GM19324 (cell line): Measurements from ENCODE around the gene HSPA14.
A peak's percentile ranks its signal among the peaks of the same experiment; 100 is the strongest.
"Not testable (repeated sequence)": the region's sequence is repeated elsewhere in the genome, so short reads cannot be mapped to it uniquely, and the experiment has no call there.

Source experiments
- ATAC-seq: cut with Tn5 transposase; IDR thresholded peaks from one replicate; pipeline ENCODE4 v1.9.1; 2021; ENCODE audit warnings: mild to moderate bottlenecking, moderate library complexity; ENCODE audit not compliant: unreplicated experiment, low FRiP score

Gene HSPA14

DNA sequence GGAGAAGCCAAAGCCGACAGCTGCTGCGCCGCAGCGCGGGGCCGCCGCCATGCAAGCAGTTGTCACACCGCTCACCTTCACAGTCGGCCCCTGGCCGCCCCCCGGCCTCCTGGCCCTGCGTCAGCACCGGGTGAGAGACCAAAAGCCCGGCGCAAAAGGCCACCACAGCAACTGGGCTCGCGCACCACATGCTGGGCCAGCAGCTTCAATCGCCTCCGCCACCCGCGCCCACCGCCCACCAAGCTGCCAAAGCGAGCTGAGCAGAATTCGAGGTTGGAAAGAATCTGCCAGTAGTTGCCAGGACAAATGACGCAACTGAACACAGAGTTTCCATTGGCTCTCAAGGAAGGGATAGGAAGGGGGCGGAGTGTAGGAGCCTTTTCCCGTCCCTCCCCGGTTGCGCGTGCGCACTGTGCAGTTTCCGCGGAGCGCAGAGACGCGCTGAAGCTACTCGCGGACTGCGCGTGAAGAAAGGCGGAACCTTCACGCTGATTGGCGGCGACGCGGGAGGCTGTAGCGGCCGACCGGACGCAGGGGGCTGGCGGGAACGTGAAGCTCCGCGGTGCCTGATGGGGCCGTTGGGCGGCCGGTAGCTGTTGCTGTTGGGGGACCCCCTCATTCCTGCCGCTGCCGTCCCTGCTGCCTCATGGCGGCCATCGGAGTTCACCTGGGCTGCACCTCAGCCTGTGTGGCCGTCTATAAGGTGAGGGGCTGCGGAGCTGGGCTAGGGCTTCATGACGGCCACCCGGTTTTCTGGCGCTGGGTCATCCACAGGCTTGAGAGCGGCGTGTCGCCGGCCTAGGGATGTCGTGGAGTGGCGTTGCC, at the start of gene HSPA14, which contains the start of the genes CDNF and MSANTD7:
TSS of gene HSPA14 (plus strand) at position 550 of the 825 bp plus-strand sequence. CDS start at position 647, 97 bp downstream.
TSS of gene CDNF (minus strand) at position 281 of the 825 bp plus-strand sequence. CDS start at position 190, 91 bp downstream.
TSS of gene MSANTD7 (plus strand) at position 550 of the 825 bp plus-strand sequence. CDS start 3,979 bp downstream, outside the sequence.
- ATAC-seq, result peak; percentile 98

GRCh38 chr10:14798636-14799035, 39.5 kb upstream of the HSPA14 start:
- ATAC-seq, result no peak

- ATAC-seq, result no peak
Measured at GRCh38 chr10:14800397-14800796, 37.7 kb upstream of the HSPA14 start.

GRCh38 chr10:14801723-14802122, 36.4 kb upstream of the HSPA14 start:
- no peak for ATAC-seq

DNA sequence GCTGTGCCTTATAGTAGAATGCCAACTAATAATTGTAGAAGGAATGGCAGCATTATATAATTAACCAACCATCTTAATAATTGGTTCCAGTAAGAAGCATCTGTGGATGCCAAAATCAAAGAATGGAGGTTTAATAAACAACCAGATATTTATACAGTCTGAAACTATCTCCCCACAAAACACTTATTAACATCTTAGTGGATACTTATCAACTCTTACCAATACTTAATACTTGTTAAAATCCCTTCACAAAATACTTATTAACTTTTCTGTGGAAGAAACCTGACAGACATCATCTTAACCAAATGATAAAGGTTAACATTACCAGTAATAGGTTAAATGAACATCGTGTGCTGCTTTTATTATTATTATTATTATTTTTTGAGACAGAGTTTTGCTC, 34.3 kb upstream of the HSPA14 start:
- no peak for ATAC-seq

DNA sequence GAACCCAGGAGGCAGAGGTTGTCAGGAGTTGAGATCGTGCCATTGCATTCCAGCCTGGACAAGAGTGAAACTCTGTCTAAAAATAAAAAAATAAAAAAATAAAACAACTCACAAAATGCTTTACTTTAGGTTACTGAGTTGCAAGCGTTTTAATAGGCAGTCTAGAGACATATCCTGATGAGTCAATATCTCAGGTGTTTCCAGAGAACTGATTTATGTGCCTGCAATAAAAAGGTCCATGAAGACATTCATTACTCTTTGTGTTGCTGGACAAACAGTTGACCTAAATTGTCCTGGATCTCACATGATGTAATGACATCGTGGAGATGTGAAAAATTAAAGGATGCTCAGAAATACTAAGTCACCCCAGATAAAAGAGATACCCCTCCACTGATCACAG, 31.8 kb upstream of the HSPA14 start:
- no peak for ATAC-seq

DNA sequence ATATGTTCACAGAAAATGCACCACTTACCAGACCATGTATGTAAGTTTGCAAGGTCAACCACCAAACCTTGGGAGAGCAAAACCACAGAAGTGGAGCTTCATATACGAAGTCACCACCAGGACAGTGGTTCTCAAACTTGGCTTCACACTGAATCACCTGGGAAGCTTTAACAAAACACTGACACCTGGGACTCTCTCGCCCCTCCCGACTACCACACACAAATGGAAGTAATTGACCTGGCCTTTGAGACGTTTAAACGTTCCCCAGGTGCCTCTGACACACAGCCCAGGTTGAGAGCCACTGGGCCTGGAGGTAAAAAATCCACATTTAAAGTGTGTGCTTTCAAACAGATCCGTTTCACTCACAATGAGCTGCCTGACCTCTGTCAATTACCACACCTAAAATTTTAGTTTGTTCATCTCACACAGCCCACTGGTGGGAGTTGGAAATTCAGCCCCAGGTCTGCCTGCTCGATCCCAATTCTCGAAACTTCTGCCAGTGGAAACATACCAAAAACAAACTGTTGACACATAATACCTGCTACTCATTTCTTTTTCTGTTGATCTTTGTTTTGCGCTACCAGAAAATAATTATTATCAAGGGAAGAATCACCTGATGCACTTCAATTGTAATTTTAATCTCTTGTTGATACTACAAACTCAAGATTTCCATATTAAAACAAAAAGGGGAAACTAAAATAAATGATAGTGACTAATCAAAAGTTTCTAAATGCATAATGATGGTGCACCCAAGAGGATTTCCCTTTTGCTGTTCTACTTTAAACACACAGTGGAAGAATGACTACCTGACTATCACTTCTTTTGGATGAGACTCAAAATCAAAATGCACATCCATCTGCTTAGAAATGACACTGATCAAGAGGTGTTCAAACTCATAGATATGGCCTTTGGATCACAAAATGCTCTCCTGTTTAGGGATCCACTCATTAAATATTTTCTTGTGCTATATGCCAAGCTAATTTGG, 26.8 kb upstream of the HSPA14 start:
- no peak for ATAC-seq

DNA sequence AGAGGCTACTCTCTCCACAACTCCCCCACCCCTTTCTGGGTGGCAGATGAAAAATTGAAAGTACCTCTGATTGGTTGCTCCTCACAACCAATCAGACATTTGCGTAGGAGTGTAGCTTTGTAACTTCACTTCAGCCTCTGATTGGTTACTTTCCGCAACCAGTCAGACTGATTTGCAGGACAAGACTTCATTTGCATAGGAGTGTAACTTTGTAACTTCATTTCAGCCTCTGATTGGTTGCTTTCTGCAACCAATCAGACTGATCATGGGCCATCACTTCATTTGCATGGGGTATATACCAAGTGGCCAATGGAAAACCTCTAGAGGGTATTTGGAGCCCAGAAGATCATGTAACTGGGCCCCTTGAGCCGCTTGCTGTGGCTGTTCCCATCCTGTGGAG, 25.8 kb upstream of the HSPA14 start:
- ATAC-seq, result no peak

GRCh38 chr10:14815681-14816080, 22.4 kb upstream of the HSPA14 start:
- ATAC-seq, result no peak

DNA sequence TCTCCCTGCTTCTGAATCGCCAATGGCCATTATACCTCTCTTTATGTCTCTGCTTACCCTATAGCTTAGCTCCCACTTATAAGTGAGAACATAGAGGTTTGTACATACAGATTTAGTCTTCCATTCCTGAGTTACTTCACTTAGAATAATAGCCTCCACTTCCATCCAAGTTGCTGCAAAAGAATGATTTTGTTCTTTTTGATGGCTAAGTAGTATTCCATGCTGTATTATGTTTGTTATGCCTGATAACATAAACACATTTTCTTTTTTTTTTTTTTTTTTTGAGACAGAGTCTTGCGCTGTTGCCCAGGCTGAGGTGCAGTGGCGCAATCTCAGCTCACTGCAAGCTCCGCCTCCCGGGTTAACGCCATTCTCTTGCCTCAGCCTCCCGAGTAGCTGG, 21.4 kb upstream of the HSPA14 start:
- not testable (repeated sequence) for ATAC-seq

DNA sequence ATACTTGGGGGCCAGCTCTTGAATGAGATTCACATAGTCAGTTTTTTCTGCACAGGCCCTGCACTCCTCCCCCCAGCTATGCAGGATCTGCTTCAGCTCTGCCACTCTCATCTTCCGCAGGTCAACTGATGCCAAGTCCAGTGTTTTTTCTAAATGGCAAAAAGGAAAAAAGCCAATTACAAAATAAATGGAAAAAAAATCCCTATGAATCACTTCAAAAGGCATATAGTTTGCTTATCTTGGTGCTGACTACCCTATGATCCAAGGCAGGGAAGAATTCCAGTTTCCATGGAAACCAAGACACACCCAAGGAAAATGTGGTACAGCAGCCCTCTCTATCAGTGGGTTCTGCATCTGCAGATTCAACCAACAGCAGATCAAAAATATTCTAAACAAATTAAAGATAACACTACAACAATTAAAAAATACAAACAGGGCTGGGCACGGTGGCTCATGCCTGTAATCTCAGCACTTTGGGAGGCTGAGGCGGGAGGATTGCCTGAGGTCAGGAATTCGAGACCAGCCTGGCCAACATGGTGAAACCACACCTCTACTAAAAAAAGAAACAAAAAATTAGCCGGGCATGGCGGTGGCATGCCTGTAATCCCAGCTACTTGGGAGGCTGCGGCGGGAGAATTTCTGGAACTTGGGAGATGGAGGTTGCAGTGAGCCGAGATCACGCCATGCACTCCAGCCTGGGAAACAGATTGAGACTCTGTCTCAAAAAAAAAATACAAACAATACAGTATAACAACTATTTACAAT, 17.9 kb upstream of the HSPA14 start:
- no peak for ATAC-seq

GRCh38 chr10:14820775-14821154, 17.3 kb upstream of the HSPA14 start:
- ATAC-seq, result no peak

DNA sequence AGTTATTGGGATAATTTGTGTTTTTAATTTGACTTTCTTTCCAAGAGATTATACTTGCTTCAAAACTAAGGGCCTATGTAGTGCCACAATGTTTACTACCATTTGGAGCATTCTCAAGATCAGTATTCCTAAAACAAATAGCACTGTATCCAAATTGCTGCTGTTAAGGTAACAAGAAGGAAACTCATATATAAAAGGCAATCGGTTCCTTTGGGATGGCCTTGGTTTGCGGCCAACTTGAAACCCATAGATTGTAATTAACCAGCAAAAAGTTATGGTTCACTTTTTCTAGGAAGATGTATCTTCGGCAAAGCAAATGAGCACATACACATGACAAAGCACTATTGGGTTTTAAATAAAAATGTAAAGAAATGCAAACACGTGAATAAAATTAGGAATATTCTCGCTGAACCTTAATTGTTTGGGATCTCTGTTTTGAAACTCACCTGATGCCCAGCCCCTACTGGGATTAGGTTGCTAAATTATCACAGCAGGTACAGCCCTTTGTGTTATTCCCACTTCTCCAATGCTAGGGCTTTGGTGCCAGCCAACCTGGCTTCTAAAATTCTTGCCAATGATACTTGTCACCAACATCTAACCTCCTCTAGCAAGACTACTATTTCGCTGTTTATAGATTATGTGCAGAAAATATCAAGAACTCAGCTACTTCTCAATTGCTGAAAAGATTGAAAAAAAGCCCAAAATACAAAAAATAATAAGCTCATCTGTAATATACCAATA, 16.3 kb upstream of the HSPA14 start:
- ATAC-seq, result no peak

- ATAC-seq, result no peak
Measured at GRCh38 chr10:14822879-14823755, 15.0 kb upstream of the HSPA14 start.

DNA sequence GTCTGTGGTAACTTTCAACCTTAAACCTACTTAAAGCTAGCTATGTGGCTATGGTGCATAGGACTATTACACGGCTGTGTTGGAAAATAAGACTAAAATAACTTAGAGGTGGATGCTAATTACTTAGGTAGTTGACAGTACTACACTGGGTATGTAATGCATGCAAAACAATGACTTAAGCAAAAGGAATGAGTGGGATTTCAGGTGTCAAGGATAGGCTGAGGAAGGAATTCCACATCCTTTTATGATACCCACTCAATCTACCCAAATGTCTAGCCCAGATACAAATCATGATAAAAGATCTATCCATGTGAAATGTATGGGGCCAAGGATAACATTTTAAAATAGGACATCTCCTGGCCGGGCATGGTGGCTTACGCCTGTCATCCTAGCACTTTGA, 14.1 kb upstream of the HSPA14 start:
- no peak for ATAC-seq

GRCh38 chr10:14826076-14826829, 11.9 kb upstream of the HSPA14 start:
- ATAC-seq, result no peak

- no peak for ATAC-seq
Measured at GRCh38 chr10:14833106-14833505, 5.0 kb upstream of the HSPA14 start.

GRCh38 chr10:14836208-14836607, 1.9 kb upstream of the HSPA14 start:
- no peak for ATAC-seq
